H1 (cell line): ENCODE data around the gene ILK.

ENCODE experiments used
- BRCA1 ChIP-seq: IDR thresholded peaks from 2 replicates; pipeline ENCODE4 v1.6.1; 2012; ENCODE audit warnings: low read depth, low read length, improper control_type of control experiment
- CHD1 ChIP-seq: IDR thresholded peaks from 2 replicates; pipeline ENCODE4 v1.6.1; 2012; ENCODE audit warnings: low read depth, low read length, improper control_type of control experiment
- CHD2 ChIP-seq: IDR thresholded peaks from 2 replicates; pipeline ENCODE4 v1.6.1; 2012; ENCODE audit warnings: low read length, improper control_type of control experiment
- EZH2 ChIP-seq: fragments of 200-600 bp; sonication (generic); IDR thresholded peaks from 2 replicates; pipeline ENCODE4 v1.7.1; 2012; ENCODE audit warnings: low read depth, mild to moderate bottlenecking, moderate library complexity, low read length, inconsistent platforms; ENCODE audit not compliant: severe bottlenecking
- HDAC2 ChIP-seq, 2 experiments: fragments of 300-600 bp in 1 of 2; sonication (generic) in 1 of 2; IDR thresholded peaks; 2 replicates each; pipeline ENCODE4 v1.6.1; 2011 to 2012; ENCODE audit warnings: low read depth in 2 of 2, low read length in 2 of 2, mild to moderate bottlenecking in 2 of 2, moderate library complexity in 2 of 2, borderline replicate concordance in 1 of 2, inconsistent platforms in 1 of 2
- RFX5 ChIP-seq: IDR thresholded peaks from 2 replicates; pipeline ENCODE4 v1.6.1; 2011; ENCODE audit warnings: low read depth, low read length, improper control_type of control experiment, borderline replicate concordance
- SIN3A ChIP-seq, 2 experiments: IDR thresholded peaks in 1 of 2; conservative IDR thresholded peaks in 1 of 2; 2 replicates each; pipeline ENCODE4 v1.6.1; 2011 to 2012; ENCODE audit warnings: low read length in 2 of 2, improper control_type of control experiment in 1 of 2, low read depth in 1 of 2, mild to moderate bottlenecking in 1 of 2
- SRF ChIP-seq: IDR thresholded peaks from 2 replicates; pipeline ENCODE4 v1.6.1; 2011; ENCODE audit warnings: mild to moderate bottlenecking, low read depth, low read length, moderate library complexity
- TF ChIP-seq, protein P1 (sequence below), 3 experiments: IDR thresholded peaks; 1 replicate in 2 of 3; 2 replicates in 1 of 3; pipeline versions ENCODE4 v1.5.1 to v1.6.1; 2011; ENCODE audit warnings: low read length in 3 of 3, mild to moderate bottlenecking in 3 of 3, inconsistent platforms in 2 of 3, low read depth in 1 of 3, moderate library complexity in 1 of 3; ENCODE audit not compliant: insufficient read depth in 1 of 3; ENCODE audit errors: control extremely low read depth in 1 of 3

DNA sequence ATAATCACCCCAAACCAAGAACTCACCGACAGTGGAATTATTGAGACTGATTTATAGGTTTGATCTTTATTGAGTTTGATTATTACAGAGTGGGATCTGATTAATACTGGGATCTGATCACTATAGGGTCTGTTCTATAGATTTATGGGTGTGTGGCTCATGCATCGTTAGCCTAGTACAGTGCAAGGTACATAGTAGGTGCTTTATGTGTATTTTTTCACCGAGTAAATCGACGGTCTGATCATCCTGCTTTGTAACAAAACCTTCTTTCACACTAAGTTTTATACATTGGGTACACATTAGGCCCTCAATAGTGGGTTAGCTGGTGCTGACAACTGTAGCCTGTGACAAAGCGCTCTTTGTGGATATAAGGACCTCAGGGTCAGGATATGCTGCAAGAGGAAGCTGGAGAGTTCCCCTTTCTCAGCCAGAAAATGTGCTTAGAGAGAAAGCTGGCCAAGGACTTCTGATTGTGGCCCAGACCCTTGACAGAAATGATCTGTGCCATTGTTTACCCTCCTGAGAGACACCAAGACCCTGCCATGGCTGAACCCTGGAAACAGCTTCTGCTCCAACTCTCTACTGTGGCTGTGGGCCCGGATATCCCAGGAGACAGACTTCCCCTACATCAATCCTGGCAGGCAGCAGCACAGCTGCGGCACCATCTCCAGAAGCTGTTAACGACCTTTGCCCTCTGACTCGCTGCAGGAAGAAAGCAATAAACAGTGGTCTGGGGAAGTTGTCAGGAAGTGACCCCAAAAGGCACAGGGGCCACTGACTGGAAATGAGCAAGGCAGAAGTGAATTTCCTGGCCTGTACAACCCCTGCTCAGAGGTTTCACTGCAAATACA lies 31.7 kb downstream of the ILK start:
- TF ChIP-seq RFX5 (no peak), BRCA1 (no peak), HDAC2 (IDR thresholded peaks at IDR 0.05; ENCODE audit: borderline replicate concordance in 1 of 2, low read depth in 2 of 2, low read length in 2 of 2) (no peak), EZH2 (no peak), CHD2 (no peak), CHD1 (no peak), SRF (no peak), SIN3A (conservative IDR thresholded peaks at IDR 0.05 in 1 of 2, IDR thresholded peaks at IDR 0.05 in 1 of 2; ENCODE audit: low read depth in 1 of 2, low read length in 2 of 2) (no peak)
- TF ChIP-seq, protein P1, sequence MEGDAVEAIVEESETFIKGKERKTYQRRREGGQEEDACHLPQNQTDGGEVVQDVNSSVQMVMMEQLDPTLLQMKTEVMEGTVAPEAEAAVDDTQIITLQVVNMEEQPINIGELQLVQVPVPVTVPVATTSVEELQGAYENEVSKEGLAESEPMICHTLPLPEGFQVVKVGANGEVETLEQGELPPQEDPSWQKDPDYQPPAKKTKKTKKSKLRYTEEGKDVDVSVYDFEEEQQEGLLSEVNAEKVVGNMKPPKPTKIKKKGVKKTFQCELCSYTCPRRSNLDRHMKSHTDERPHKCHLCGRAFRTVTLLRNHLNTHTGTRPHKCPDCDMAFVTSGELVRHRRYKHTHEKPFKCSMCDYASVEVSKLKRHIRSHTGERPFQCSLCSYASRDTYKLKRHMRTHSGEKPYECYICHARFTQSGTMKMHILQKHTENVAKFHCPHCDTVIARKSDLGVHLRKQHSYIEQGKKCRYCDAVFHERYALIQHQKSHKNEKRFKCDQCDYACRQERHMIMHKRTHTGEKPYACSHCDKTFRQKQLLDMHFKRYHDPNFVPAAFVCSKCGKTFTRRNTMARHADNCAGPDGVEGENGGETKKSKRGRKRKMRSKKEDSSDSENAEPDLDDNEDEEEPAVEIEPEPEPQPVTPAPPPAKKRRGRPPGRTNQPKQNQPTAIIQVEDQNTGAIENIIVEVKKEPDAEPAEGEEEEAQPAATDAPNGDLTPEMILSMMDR (IDR thresholded peaks at IDR 0.05; ENCODE audit: control extremely low read depth in 1 of 3, insufficient read depth in 1 of 3, low read depth in 1 of 3, low read length in 3 of 3), result no peak
